ENCODE data around the gene CENPB. TPM values are rescaled to one million over a fixed set of nuclear protein-coding genes. Genes with fewer than 3 reads are reported as not detected.

CENPB gene
- polyA plus RNA-seq, 1 donor (not counting 4 experiments of a cell fraction or from before 2014, with no cell fraction given): 18.1 TPM

DNA sequence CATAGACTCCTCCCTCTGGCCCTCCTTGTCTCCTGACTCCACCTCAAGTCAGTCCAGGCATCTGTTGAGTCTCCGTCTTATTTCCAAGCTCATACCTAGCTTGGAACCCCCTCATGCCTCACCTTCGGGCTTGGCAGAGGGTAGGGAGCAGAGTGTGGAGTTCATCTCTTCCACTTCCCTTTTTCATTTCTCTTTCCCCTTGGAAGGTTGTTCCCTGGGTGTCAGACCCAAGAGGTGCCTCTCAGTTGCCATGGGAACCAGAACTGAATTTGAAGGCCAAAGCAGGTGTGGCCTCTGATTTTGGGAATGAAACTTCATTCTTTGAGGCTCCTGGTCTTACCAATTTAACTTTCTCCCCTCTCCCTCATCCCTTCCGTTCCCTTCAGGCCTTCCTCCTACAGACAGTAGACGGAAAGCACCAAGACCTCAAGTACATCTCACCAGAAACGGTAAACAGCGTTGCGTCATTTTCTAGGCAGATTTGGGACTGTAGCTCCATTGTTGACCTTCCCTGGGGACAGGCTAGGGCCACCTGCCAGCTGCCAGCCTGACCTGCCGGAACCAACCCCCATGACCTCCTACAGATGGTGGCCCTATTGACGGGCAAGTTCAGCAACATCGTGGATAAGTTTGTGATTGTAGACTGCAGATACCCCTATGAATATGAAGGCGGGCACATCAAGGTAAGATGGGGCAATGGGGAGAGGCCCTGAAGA lies 16.1 kb upstream of the CENPB start:
- Histone ChIP-seq H2AFZ (ENCODE audit: control insufficient read depth, low read length) (no peak overlapping the region), H3K9me3 (ENCODE audit: control insufficient read depth, low read depth, low read length) (no peaks in the 10 kb centered on the region), H4K20me1 (ENCODE audit: control insufficient read depth, extremely low read depth, insufficient read depth, low read length) (no peaks in the 10 kb centered on the region), H3K36me3 (ENCODE audit: control insufficient read depth in 2 of 2, extremely low read depth in 1 of 2, insufficient read depth in 2 of 2, low read length in 2 of 2) (peaks cover 33 to 75% of the 10 kb centered on the region in 2 experiments), H3K27ac (ENCODE audit: control insufficient read depth, insufficient read depth, low read length) (no peak overlapping the region), H3K4me2 (ENCODE audit: control insufficient read depth, extremely low read depth, insufficient read depth, low read depth, low read length) (no peak overlapping the region), H3K9ac (ENCODE audit: control insufficient read depth, extremely low read depth, insufficient read depth, low read length) (no peak overlapping the region), H3K79me2 (ENCODE audit: control insufficient read depth, insufficient read depth, low read length) (peaks cover 20% of the 10 kb centered on the region), H3K4me3 (ENCODE audit: control insufficient read depth in 2 of 3, extremely low read depth in 1 of 3, insufficient read depth in 2 of 3, low read depth in 1 of 3, low read length in 3 of 3) (no peak overlapping the region), H3K4me1 (ENCODE audit: control insufficient read depth, extremely low read depth, insufficient read depth, low read length) (peaks cover 88% of the 10 kb centered on the region), H3K9me1 (ENCODE audit: control insufficient read depth, extremely low read depth, insufficient read depth, low read length) (no peaks in the 10 kb centered on the region), H3K27me3 (ENCODE audit: control insufficient read depth, extremely low read depth, insufficient read depth, low read length) (no peaks in the 10 kb centered on the region)
- no peak for TF ChIP-seq EZH2 (IDR thresholded peaks at IDR 0.05; ENCODE audit: low read length)
- TF ChIP-seq, protein P1, sequence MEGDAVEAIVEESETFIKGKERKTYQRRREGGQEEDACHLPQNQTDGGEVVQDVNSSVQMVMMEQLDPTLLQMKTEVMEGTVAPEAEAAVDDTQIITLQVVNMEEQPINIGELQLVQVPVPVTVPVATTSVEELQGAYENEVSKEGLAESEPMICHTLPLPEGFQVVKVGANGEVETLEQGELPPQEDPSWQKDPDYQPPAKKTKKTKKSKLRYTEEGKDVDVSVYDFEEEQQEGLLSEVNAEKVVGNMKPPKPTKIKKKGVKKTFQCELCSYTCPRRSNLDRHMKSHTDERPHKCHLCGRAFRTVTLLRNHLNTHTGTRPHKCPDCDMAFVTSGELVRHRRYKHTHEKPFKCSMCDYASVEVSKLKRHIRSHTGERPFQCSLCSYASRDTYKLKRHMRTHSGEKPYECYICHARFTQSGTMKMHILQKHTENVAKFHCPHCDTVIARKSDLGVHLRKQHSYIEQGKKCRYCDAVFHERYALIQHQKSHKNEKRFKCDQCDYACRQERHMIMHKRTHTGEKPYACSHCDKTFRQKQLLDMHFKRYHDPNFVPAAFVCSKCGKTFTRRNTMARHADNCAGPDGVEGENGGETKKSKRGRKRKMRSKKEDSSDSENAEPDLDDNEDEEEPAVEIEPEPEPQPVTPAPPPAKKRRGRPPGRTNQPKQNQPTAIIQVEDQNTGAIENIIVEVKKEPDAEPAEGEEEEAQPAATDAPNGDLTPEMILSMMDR (optimal IDR thresholded peaks at IDR 0.05 in 1 of 3, IDR thresholded peaks at IDR 0.05 in 1 of 3, conservative IDR thresholded peaks at IDR 0.05 in 1 of 3; ENCODE audit: extremely low read depth in 1 of 3, insufficient read depth in 2 of 3, low read length in 3 of 3): no peak
- FAIRE-seq (no peak), DNase-seq (ENCODE audit: low read depth, low spot score) (no peak)
- dilution Hi-C loops (cut with MboI; ENCODE audit: extremely low pct_ligation_motif_present, low sequenced_read_pairs): no loop called here

DNA sequence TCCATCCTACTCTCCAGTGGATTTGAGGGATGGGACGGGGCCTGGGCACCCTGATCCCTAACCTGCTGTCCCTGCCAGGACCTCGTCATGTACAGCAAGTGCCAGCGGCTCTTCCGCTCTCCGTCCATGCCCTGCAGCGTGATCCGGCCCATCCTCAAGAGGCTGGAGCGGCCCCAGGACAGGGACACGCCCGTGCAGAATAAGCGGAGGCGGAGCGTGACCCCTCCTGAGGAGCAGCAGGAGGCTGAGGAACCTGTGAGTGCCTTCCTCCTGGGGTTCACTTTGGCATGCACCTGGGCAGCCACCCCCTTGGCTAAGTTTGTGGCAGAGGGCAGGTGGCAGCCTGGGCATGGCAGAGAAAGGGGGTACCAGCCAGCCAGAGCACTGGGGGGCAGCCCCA lies 15.3 kb upstream of the CENPB start:
- no peak overlapping the region for H3K27ac ChIP-seq (ENCODE audit: control insufficient read depth, insufficient read depth, low read length)
- H3K36me3 ChIP-seq (ENCODE audit: control insufficient read depth in 2 of 2, extremely low read depth in 1 of 2, insufficient read depth in 2 of 2, low read length in 2 of 2): peaks cover 33 to 75% of the 10 kb centered on the region in 2 experiments
- H2AFZ ChIP-seq (ENCODE audit: control insufficient read depth, low read length): no peak overlapping the region
- peaks cover 86% of the 10 kb centered on the region for H3K4me1 ChIP-seq (ENCODE audit: control insufficient read depth, extremely low read depth, insufficient read depth, low read length)
- H3K4me3 ChIP-seq (ENCODE audit: control insufficient read depth in 2 of 3, extremely low read depth in 1 of 3, insufficient read depth in 2 of 3, low read depth in 1 of 3, low read length in 3 of 3): no peak overlapping the region
- FAIRE-seq: no peak
- H3K79me2 ChIP-seq (ENCODE audit: control insufficient read depth, insufficient read depth, low read length): peaks cover 27% of the 10 kb centered on the region
- H4K20me1 ChIP-seq (ENCODE audit: control insufficient read depth, extremely low read depth, insufficient read depth, low read length): no peaks in the 10 kb centered on the region
- H3K27me3 ChIP-seq (ENCODE audit: control insufficient read depth, extremely low read depth, insufficient read depth, low read length): no peaks in the 10 kb centered on the region
- H3K4me2 ChIP-seq (ENCODE audit: control insufficient read depth, extremely low read depth, insufficient read depth, low read depth, low read length): no peak overlapping the region
- dilution Hi-C loops (cut with MboI; ENCODE audit: extremely low pct_ligation_motif_present, low sequenced_read_pairs): no loop called here
- TF ChIP-seq, protein P1 (optimal IDR thresholded peaks at IDR 0.05 in 1 of 3, IDR thresholded peaks at IDR 0.05 in 1 of 3, conservative IDR thresholded peaks at IDR 0.05 in 1 of 3; ENCODE audit: extremely low read depth in 1 of 3, insufficient read depth in 2 of 3, low read length in 3 of 3): no peak
- no peak for TF ChIP-seq EZH2 (IDR thresholded peaks at IDR 0.05; ENCODE audit: low read length)
- no peak for DNase-seq (ENCODE audit: low read depth, low spot score)
- H3K9me1 ChIP-seq (ENCODE audit: control insufficient read depth, extremely low read depth, insufficient read depth, low read length): no peaks in the 10 kb centered on the region
- no peak overlapping the region for H3K9ac ChIP-seq (ENCODE audit: control insufficient read depth, extremely low read depth, insufficient read depth, low read length)
- H3K9me3 ChIP-seq (ENCODE audit: control insufficient read depth, low read depth, low read length): no peaks in the 10 kb centered on the region

Measured in keratinocyte (primary cell).